SK-N-SH treated with all-trans-retinoic acid at 6 μM for 48 hours (cell line): Measurements from ENCODE around the gene ULBP3.

ENCODE experiments used
- BACH2 ChIP-seq: fragments of 250-450 bp; sonication (Bioruptor Pico); IDR thresholded peaks from 2 replicates; pipeline ENCODE4 v1.9.0; 2021; ENCODE audit warnings: mild to moderate bottlenecking, borderline replicate concordance
- CSDC2 ChIP-seq: fragments of 250-450 bp; sonication (Bioruptor Pico); IDR thresholded peaks from 2 replicates; pipeline ENCODE4 v1.5.0; 2020; ENCODE audit warnings: mild to moderate bottlenecking, moderate library complexity
- GLIS3 ChIP-seq: fragments of 250-450 bp; sonication (Bioruptor Pico); IDR thresholded peaks from 2 replicates; pipeline ENCODE4 v1.5.0; 2020; ENCODE audit warnings: mild to moderate bottlenecking, moderate library complexity
- ISL1 ChIP-seq: fragments of 250-450 bp; sonication (Bioruptor Pico); IDR thresholded peaks from 2 replicates; pipeline ENCODE4 v2.1.2; 2022; ENCODE audit warnings: mild to moderate bottlenecking, moderate library complexity
- PPARA ChIP-seq: fragments of 250-450 bp; sonication (Bioruptor Pico); IDR thresholded peaks from 2 replicates; pipeline ENCODE4 v1.5.0; 2020; ENCODE audit warnings: mild to moderate bottlenecking, borderline replicate concordance
- SNAI2 ChIP-seq: fragments of 250-450 bp; sonication (Bioruptor Pico); IDR thresholded peaks from 2 replicates; pipeline ENCODE4 v1.5.0; 2020; ENCODE audit warnings: mild to moderate bottlenecking, moderate library complexity
- ZFP3 ChIP-seq: fragments of 250-450 bp; sonication (Bioruptor Pico); IDR thresholded peaks from 2 replicates; pipeline ENCODE4 v1.5.0; 2020; ENCODE audit warnings: mild to moderate bottlenecking, moderate library complexity
- ZFP30 ChIP-seq: fragments of 450-650 bp; formaldehyde crosslinking; IDR thresholded peaks from 2 replicates; pipeline ENCODE4 v1.5.0; 2022; ENCODE audit warnings: mild to moderate bottlenecking, moderate library complexity
- TF ChIP-seq, protein P1 (sequence below): fragments of 250-450 bp; sonication (Bioruptor Pico); IDR thresholded peaks from 2 replicates; pipeline ENCODE4 v1.8.0; 2020; ENCODE audit warnings: mild to moderate bottlenecking, moderate library complexity, borderline replicate concordance
- TF ChIP-seq, protein P2 (sequence below): fragments of 250-450 bp; sonication (Bioruptor Pico); IDR thresholded peaks from 2 replicates; pipeline ENCODE4 v1.5.0; 2020; ENCODE audit warnings: mild to moderate bottlenecking, moderate library complexity
- TF ChIP-seq, protein P3 (sequence below): fragments of 250-450 bp; sonication (Bioruptor Pico); IDR thresholded peaks from 2 replicates; pipeline ENCODE4 v1.5.1; 2020; ENCODE audit warnings: low read depth, mild to moderate bottlenecking, moderate library complexity

DNA sequence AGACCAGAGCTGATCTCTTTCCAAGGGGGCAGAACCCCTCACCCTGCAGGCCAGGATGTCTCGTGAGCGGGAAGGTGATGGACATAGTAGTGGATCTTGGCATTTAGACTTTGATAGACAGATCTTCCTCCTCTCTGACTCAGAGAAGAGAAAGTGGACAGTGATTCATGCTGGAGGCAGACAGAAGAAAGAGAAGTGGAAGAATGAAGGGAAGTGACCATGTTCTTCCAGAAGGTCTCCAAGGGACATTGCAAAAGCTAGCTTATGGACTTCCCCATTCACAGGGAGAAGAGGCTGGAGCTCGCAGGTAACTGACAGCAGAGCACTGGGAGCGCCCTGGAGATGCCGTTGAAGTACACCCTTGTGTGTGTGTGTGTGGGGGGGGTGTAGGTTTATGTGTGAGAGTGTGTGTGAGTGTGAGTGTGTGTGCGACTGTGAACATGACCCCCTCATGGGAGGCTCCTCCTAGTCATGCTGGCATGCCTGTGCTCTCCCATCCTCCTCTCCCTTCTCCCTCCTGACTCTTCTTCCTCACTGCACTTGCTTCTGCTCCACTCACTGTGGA lies 35.6 kb downstream of the ULBP3 start:
- TF ChIP-seq CSDC2 (no peak), BACH2 (CRISPR knock-in tag) (no peak), GLIS3 (no peak), ZFP30 (no peak), PPARA (CRISPR knock-in tag) (no peak), SNAI2 (no peak), ISL1 (CRISPR knock-in tag) (no peak), ZFP3 (CRISPR knock-in tag) (no peak)
- TF ChIP-seq, protein P1, sequence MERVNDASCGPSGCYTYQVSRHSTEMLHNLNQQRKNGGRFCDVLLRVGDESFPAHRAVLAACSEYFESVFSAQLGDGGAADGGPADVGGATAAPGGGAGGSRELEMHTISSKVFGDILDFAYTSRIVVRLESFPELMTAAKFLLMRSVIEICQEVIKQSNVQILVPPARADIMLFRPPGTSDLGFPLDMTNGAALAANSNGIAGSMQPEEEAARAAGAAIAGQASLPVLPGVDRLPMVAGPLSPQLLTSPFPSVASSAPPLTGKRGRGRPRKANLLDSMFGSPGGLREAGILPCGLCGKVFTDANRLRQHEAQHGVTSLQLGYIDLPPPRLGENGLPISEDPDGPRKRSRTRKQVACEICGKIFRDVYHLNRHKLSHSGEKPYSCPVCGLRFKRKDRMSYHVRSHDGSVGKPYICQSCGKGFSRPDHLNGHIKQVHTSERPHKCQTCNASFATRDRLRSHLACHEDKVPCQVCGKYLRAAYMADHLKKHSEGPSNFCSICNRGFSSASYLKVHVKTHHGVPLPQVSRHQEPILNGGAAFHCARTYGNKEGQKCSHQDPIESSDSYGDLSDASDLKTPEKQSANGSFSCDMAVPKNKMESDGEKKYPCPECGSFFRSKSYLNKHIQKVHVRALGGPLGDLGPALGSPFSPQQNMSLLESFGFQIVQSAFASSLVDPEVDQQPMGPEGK (CRISPR knock-in tag), result no peak
- TF ChIP-seq, protein P2, sequence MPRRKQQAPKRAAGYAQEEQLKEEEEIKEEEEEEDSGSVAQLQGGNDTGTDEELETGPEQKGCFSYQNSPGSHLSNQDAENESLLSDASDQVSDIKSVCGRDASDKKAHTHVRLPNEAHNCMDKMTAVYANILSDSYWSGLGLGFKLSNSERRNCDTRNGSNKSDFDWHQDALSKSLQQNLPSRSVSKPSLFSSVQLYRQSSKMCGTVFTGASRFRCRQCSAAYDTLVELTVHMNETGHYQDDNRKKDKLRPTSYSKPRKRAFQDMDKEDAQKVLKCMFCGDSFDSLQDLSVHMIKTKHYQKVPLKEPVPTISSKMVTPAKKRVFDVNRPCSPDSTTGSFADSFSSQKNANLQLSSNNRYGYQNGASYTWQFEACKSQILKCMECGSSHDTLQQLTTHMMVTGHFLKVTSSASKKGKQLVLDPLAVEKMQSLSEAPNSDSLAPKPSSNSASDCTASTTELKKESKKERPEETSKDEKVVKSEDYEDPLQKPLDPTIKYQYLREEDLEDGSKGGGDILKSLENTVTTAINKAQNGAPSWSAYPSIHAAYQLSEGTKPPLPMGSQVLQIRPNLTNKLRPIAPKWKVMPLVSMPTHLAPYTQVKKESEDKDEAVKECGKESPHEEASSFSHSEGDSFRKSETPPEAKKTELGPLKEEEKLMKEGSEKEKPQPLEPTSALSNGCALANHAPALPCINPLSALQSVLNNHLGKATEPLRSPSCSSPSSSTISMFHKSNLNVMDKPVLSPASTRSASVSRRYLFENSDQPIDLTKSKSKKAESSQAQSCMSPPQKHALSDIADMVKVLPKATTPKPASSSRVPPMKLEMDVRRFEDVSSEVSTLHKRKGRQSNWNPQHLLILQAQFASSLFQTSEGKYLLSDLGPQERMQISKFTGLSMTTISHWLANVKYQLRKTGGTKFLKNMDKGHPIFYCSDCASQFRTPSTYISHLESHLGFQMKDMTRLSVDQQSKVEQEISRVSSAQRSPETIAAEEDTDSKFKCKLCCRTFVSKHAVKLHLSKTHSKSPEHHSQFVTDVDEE (CRISPR knock-in tag), result no peak
- TF ChIP-seq, protein P3, sequence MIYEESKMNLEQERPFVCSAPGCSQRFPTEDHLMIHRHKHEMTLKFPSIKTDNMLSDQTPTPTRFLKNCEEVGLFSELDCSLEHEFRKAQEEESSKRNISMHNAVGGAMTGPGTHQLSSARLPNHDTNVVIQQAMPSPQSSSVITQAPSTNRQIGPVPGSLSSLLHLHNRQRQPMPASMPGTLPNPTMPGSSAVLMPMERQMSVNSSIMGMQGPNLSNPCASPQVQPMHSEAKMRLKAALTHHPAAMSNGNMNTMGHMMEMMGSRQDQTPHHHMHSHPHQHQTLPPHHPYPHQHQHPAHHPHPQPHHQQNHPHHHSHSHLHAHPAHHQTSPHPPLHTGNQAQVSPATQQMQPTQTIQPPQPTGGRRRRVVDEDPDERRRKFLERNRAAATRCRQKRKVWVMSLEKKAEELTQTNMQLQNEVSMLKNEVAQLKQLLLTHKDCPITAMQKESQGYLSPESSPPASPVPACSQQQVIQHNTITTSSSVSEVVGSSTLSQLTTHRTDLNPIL (CRISPR knock-in tag), result no peak
